SK-N-SH (cell line): Measurements from ENCODE around the gene QSER1. TPM values are rescaled to one million over a fixed set of nuclear protein-coding genes. Genes with fewer than 3 reads are reported as not detected.

Experiments
- CTCF ChIA-PET: fragments of 300-600, 350-600 bp; formaldehyde crosslinking; extraction: SDS; loops from one replicate; lab custom pipeline; 2021; lab: Yijun Ruan, JAX
- POLR2A ChIA-PET: fragments of 350-600 bp; sonication (Branson Sonifier 250); formaldehyde crosslinking; extraction: SDS; loops from one replicate; lab custom pipeline; 2020; ENCODE audit warnings: antibody characterized with exemption, inconsistent platforms; lab: Yijun Ruan, JAX
- DNase-seq: peaks from one replicate; pipeline ENCODE4 v3.0.0; 2012
- H2AFZ ChIP-seq: fragments of 200-600 bp; sonication (generic); 2 replicates; pipeline ENCODE4 v1.8.1; 2016; ENCODE audit warnings: antibody characterized with exemption, mild to moderate bottlenecking, low read depth
- H3F3A ChIP-seq: fragments of 200-600 bp; sonication (generic); replicated peaks from 2 replicates; pipeline ENCODE3; 2016; ENCODE audit warnings: antibody characterized with exemption, mild to moderate bottlenecking; ENCODE audit not compliant: insufficient read depth
- H3K27ac ChIP-seq, 2 experiments: fragments of 200-500 bp in 1 of 2; fragments of 200-600 bp in 1 of 2; sonication (Bioruptor generic) in 1 of 2; sonication (generic), shearing (Covaris generic) in 1 of 2; 2 replicates each; pipeline versions ENCODE4 v1.5.1 to v1.6.1; 2014 to 2016; ENCODE audit warnings: low read depth in 2 of 2, inconsistent platforms in 1 of 2, low read length in 1 of 2, mild to moderate bottlenecking in 1 of 2, mixed read lengths in 1 of 2
- H3K27me3 ChIP-seq: fragments of 200-600 bp; sonication (generic), shearing (Covaris generic); 2 replicates; pipeline ENCODE4 v1.6.1; 2016; ENCODE audit warnings: mixed run types; ENCODE audit not compliant: insufficient read depth
- H3K36me3 ChIP-seq, 2 experiments: fragments of 200-500 bp in 1 of 2; fragments of 200-600 bp in 1 of 2; sonication (Bioruptor generic) in 1 of 2; sonication (generic) in 1 of 2; replicated peaks in 1 of 2; 2 replicates each; pipeline versions ENCODE3 to v1.5.1; 2014 to 2016; ENCODE audit warnings: low read length in 1 of 2, mild to moderate bottlenecking in 1 of 2; ENCODE audit not compliant: insufficient read depth in 2 of 2, control insufficient read depth in 1 of 2
- H3K4me1 ChIP-seq, 2 experiments: fragments of 200-500 bp in 1 of 2; fragments of 200-600 bp in 1 of 2; sonication (Bioruptor generic) in 1 of 2; sonication (generic), shearing (Covaris generic) in 1 of 2; 2 replicates each; pipeline versions ENCODE4 v1.5.1 to v1.6.1; 2014 to 2016; ENCODE audit warnings: low read depth in 1 of 2, low read length in 1 of 2, mixed run types in 1 of 2; ENCODE audit not compliant: insufficient read depth in 2 of 2, control insufficient read depth in 1 of 2
- H3K4me2 ChIP-seq: fragments of 200-600 bp; sonication (generic), shearing (Covaris generic); 2 replicates; pipeline ENCODE4 v1.6.1; 2017; ENCODE audit warnings: mixed run types
- H3K4me3 ChIP-seq, 2 experiments: fragments of 200-500 bp in 1 of 2; fragments of 200-600 bp in 1 of 2; sonication (Bioruptor generic) in 1 of 2; sonication (generic), shearing (Covaris generic) in 1 of 2; 2 replicates each; pipeline versions ENCODE4 v1.5.1 to v1.8.1; 2014 to 2016; ENCODE audit warnings: low read depth in 2 of 2, inconsistent platforms in 1 of 2, low read length in 1 of 2, mild to moderate bottlenecking in 1 of 2, mixed read lengths in 1 of 2, moderate library complexity in 1 of 2
- H3K79me2 ChIP-seq: fragments of 200-600 bp; sonication (generic); 2 replicates; pipeline ENCODE4 v1.8.1; 2017; ENCODE audit warnings: mild to moderate bottlenecking; ENCODE audit not compliant: insufficient read depth
- H3K9ac ChIP-seq: fragments of 200-600 bp; sonication (generic); 2 replicates; pipeline ENCODE4 v1.6.1; 2017; ENCODE audit warnings: mixed run types
- H3K9me2 ChIP-seq: fragments of 200-600 bp; sonication (generic); 2 replicates; pipeline ENCODE4 v1.6.1; 2017; ENCODE audit warnings: mixed run types
- H3K9me3 ChIP-seq: fragments of 200-600 bp; sonication (generic); 2 replicates; pipeline ENCODE4 v1.6.1; 2017; ENCODE audit warnings: mixed run types, mild to moderate bottlenecking, moderate library complexity
- H4K20me1 ChIP-seq: fragments of 200-600 bp; sonication (generic); 2 replicates; pipeline ENCODE4 v1.6.1; 2017; ENCODE audit warnings: mild to moderate bottlenecking, mixed run types; ENCODE audit not compliant: insufficient read depth
- CHD2 ChIP-seq: fragments of 150-350 bp; IDR thresholded peaks from 2 replicates; pipeline ENCODE4 v1.6.1; 2018; ENCODE audit warnings: low read length; ENCODE audit not compliant: partially characterized antibody
- ELF1 ChIP-seq: IDR thresholded peaks from 2 replicates; pipeline ENCODE4 v1.4.0; 2012
- EP300 ChIP-seq, 2 experiments: IDR thresholded peaks; 2 replicates each; pipeline versions ENCODE4 v1.4.0 to v1.6.1; 2012; ENCODE audit warnings: borderline replicate concordance in 1 of 2, low read depth in 1 of 2, low read length in 1 of 2
- FOSL2 ChIP-seq: IDR thresholded peaks from 2 replicates; pipeline ENCODE4 v1.4.0; 2012; ENCODE audit warnings: low read depth, mild to moderate bottlenecking, moderate library complexity, borderline replicate concordance
- FOXM1 ChIP-seq: IDR thresholded peaks from 2 replicates; pipeline ENCODE4 v1.4.0; 2012; ENCODE audit warnings: low read depth, mild to moderate bottlenecking
- GATA2 ChIP-seq: sonication (generic); formaldehyde crosslinking; IDR thresholded peaks from 2 replicates; pipeline ENCODE4 v1.5.0; 2020; ENCODE audit warnings: mild to moderate bottlenecking, missing genetic modification reagents
- JUND ChIP-seq: IDR thresholded peaks from 2 replicates; pipeline ENCODE4 v1.4.0; 2012
- MEF2A ChIP-seq: IDR thresholded peaks from 2 replicates; pipeline ENCODE4 v1.4.0; 2012; ENCODE audit warnings: low read depth, borderline replicate concordance
- NRF1 ChIP-seq: IDR thresholded peaks from 2 replicates; pipeline ENCODE4 v1.6.1; 2012; ENCODE audit warnings: low read depth, mild to moderate bottlenecking, low read length
- POLR2AphosphoS5 ChIP-seq: IDR thresholded peaks from 2 replicates; pipeline ENCODE4 v1.6.1; 2012; ENCODE audit warnings: low read depth, low read length
- RCOR1 ChIP-seq: fragments of 150-350 bp; IDR thresholded peaks from 2 replicates; pipeline ENCODE4 v1.6.1; 2017; ENCODE audit warnings: antibody characterized with exemption, low read length
- RFX5 ChIP-seq: IDR thresholded peaks from 2 replicates; pipeline ENCODE4 v1.6.1; 2012; ENCODE audit warnings: mild to moderate bottlenecking, improper control_type of control experiment, low read length
- RXRA ChIP-seq: IDR thresholded peaks from 2 replicates; pipeline ENCODE4 v1.4.0; 2012; ENCODE audit warnings: low read depth, mild to moderate bottlenecking, borderline replicate concordance
- TAF1 ChIP-seq: IDR thresholded peaks from 2 replicates; pipeline ENCODE4 v1.6.1; 2012; ENCODE audit warnings: low read depth, mild to moderate bottlenecking, low read length, moderate library complexity, borderline replicate concordance
- YY1 ChIP-seq: IDR thresholded peaks from 2 replicates; pipeline ENCODE4 v1.4.0; 2012; ENCODE audit warnings: low read depth, mild to moderate bottlenecking
- WGBS: methylation state at CpG from one replicate; pipeline ENCODE4 v1.1.6; 2017; ENCODE audit warnings: low lambda C conversion rate; 5-methylcytosine and 5-hydroxymethylcytosine counted together
- polyA plus RNA-seq, 3 experiments: library from polyadenylated mRNA; depleted of rRNA; stranded (reverse); fragments of >200 nt; gene quantifications; 2 replicates each; pipeline ENCODE4 v1.2.3, GENCODE V29; 2012
- TF ChIP-seq, protein P1 (sequence below): IDR thresholded peaks from 2 replicates; pipeline ENCODE4; 2012
- TF ChIP-seq, protein P2 (sequence below): fragments of 200-600 bp; sonication (generic); IDR thresholded peaks from 2 replicates; pipeline ENCODE4 v1.6.1; 2017; ENCODE audit warnings: antibody characterized with exemption, mild to moderate bottlenecking, moderate library complexity
- TF ChIP-seq, protein P3 (sequence below): IDR thresholded peaks from 2 replicates; pipeline ENCODE4 v1.4.0; 2012; ENCODE audit warnings: low read depth
- TF ChIP-seq, protein P4 (sequence below): fragments of 150-350 bp; IDR thresholded peaks from 2 replicates; pipeline ENCODE4 v1.6.1; 2016; ENCODE audit warnings: mild to moderate bottlenecking, low read depth, low read length

Gene QSER1
- polyA plus RNA-seq, 1 of the 3 experiments (the other 2 are of a cell fraction), result 4.2 TPM

DNA sequence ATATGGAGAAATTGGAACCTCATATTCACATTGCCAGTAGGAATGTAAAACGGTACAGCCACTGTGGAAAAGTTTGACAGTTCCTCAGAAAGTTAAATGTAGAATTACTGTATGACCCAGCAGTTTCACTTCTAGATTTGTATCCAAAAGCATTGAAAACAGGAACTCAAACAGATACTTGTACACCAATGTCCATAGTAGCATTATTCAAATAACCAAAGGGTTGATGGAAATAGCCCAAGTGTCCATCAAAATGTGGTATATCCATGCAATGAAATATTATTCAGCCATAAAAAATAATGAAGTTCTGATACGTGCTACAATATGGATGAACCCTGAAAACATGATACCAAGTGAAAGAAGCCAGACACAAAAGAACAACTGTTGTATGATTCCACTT, 45.1 kb upstream of the QSER1 start:
- WGBS, result 37% methylated on average over 2 of the region's 2 CpGs
- POLR2A ChIA-PET, result no interaction called here
- TF ChIP-seq RCOR1, result no peak
- TF ChIP-seq, protein P1, sequence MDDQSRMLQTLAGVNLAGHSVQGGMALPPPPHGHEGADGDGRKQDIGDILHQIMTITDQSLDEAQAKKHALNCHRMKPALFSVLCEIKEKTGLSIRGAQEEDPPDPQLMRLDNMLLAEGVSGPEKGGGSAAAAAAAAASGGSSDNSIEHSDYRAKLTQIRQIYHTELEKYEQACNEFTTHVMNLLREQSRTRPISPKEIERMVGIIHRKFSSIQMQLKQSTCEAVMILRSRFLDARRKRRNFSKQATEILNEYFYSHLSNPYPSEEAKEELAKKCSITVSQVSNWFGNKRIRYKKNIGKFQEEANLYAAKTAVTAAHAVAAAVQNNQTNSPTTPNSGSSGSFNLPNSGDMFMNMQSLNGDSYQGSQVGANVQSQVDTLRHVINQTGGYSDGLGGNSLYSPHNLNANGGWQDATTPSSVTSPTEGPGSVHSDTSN, result no peak
- no peak for TF ChIP-seq NRF1
- no peak for TF ChIP-seq CHD2
- TF ChIP-seq JUND, result no peak
- no peak for TF ChIP-seq YY1
- TF ChIP-seq EP300 (IDR thresholded peaks at IDR 0.05; ENCODE audit: borderline replicate concordance in 1 of 2, low read depth in 1 of 2, low read length in 1 of 2), result no peak
- TF ChIP-seq, protein P2, sequence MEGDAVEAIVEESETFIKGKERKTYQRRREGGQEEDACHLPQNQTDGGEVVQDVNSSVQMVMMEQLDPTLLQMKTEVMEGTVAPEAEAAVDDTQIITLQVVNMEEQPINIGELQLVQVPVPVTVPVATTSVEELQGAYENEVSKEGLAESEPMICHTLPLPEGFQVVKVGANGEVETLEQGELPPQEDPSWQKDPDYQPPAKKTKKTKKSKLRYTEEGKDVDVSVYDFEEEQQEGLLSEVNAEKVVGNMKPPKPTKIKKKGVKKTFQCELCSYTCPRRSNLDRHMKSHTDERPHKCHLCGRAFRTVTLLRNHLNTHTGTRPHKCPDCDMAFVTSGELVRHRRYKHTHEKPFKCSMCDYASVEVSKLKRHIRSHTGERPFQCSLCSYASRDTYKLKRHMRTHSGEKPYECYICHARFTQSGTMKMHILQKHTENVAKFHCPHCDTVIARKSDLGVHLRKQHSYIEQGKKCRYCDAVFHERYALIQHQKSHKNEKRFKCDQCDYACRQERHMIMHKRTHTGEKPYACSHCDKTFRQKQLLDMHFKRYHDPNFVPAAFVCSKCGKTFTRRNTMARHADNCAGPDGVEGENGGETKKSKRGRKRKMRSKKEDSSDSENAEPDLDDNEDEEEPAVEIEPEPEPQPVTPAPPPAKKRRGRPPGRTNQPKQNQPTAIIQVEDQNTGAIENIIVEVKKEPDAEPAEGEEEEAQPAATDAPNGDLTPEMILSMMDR, result no peak
- no peak for TF ChIP-seq POLR2AphosphoS5
- TF ChIP-seq TAF1, result no peak
- no peak for TF ChIP-seq RXRA

DNA sequence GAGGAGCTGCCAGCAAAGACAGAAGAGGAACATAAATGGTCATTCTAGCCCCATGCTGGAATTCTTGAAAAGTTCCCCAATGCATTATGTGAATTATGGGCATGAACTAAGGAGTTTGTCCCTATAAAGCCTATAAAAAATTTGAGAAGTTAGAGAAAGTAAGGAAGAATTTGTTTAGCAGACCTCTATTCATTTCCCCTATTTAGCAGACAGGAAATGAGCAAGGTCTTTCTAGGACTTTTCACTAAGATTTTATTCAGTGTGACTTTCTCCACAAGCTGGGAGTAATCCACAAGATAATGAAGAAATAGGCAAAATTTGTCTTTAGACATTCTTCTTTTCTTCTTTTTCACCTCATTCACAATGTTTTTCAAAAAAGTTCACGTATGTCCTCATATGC, 42.9 kb upstream of the QSER1 start:
- Histone ChIP-seq H2AFZ (peak overlapping the region; percentile 78; the same call in 1 of the 2 replicates), H3K9me2 (no peaks in the 10 kb centered on the region), H3K79me2 (no peaks in the 10 kb centered on the region), H3K27ac (no peak overlapping the region), H3K9me3 (no peaks in the 10 kb centered on the region), H3K4me3 (no peak overlapping the region), H3K9ac (no peak overlapping the region), H3K4me2 (0 out of 2 replicates have a peak overlapping the region, but pooled peaks have one; percentile 5), H3K27me3 (peaks cover 13% of the 10 kb centered on the region; the same call in 1 of the 2 replicates), H3K4me1 (peaks cover 0 to 10% of the 10 kb centered on the region in 2 experiments; a peak in 1 of 4 replicates), H4K20me1 (no peaks in the 10 kb centered on the region), H3F3A (no peaks in the 10 kb centered on the region), H3K36me3 (no peaks in the 10 kb centered on the region)
- ChIA-PET POLR2A (no interaction called here), CTCF (no interaction called here)
- 81% methylated on average over 1 of the region's 1 CpG for WGBS
- DNase-seq, result no peak
- TF ChIP-seq CHD2 (no peak), FOSL2 (no peak), ELF1 (no peak), MEF2A (no peak), RFX5 (no peak), GATA2 (no peak), FOXM1 (no peak), TAF1 (no peak)
- TF ChIP-seq, protein P3, sequence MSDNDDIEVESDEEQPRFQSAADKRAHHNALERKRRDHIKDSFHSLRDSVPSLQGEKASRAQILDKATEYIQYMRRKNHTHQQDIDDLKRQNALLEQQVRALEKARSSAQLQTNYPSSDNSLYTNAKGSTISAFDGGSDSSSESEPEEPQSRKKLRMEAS, result no peak
- TF ChIP-seq, protein P4, sequence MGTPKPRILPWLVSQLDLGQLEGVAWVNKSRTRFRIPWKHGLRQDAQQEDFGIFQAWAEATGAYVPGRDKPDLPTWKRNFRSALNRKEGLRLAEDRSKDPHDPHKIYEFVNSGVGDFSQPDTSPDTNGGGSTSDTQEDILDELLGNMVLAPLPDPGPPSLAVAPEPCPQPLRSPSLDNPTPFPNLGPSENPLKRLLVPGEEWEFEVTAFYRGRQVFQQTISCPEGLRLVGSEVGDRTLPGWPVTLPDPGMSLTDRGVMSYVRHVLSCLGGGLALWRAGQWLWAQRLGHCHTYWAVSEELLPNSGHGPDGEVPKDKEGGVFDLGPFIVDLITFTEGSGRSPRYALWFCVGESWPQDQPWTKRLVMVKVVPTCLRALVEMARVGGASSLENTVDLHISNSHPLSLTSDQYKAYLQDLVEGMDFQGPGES, result no peak
- TF ChIP-seq, protein P1, result no peak
- TF ChIP-seq, protein P2, result no peak

More for the DNA sequence above, 45.1 kb upstream of the QSER1 start:
- H3K27me3 ChIP-seq, result no peaks in the 10 kb centered on the region
- H2AFZ ChIP-seq, result no peak overlapping the region
- H3K27ac ChIP-seq, result no peak overlapping the region
- H3K9me2 ChIP-seq, result no peaks in the 10 kb centered on the region
- CTCF ChIA-PET, result interaction anchor here (0.6 kb wide), 1 partner anchor 785 kb away, joined by 3 read pairs; no protein-coding TSS in a partner anchor
- H3K4me1 ChIP-seq, result peaks cover 0 to 10% of the 10 kb centered on the region in 2 experiments; a peak in 1 of 4 replicates
- H3K9me3 ChIP-seq, result no peaks in the 10 kb centered on the region
- no peaks in the 10 kb centered on the region for H3K36me3 ChIP-seq
- H3K4me2 ChIP-seq, result no peak overlapping the region
- no peak for DNase-seq
- H3K79me2 ChIP-seq, result no peaks in the 10 kb centered on the region
- H4K20me1 ChIP-seq, result no peaks in the 10 kb centered on the region
- H3K4me3 ChIP-seq, result no peak overlapping the region
- H3K9ac ChIP-seq, result no peak overlapping the region
- no peaks in the 10 kb centered on the region for H3F3A ChIP-seq
